ENCODE data around the gene HBZ. TPM values are rescaled to one million over a fixed set of nuclear protein-coding genes. Genes with fewer than 3 reads are reported as not detected.
"Not testable (repeated sequence)": the region's sequence is repeated elsewhere in the genome, so short reads cannot be mapped to it uniquely, and the experiment has no call there.

HBZ gene
- polyA plus RNA-seq, 10 donors: 0.99 to 15.3 (median 5.7) TPM

- DNase-seq: no peak
Measured at GRCh38 chr16:177981-178667, 25.7 kb downstream of the HBZ start.

- no peak for DNase-seq
Measured at GRCh38 chr16:178668-179015, 26.2 kb downstream of the HBZ start.

- no peak for DNase-seq
Measured at GRCh38 chr16:179211-180092, 27.0 kb downstream of the HBZ start.

- peak in 1 of 3 donors; percentile 58 for DNase-seq
Measured at GRCh38 chr16:180101-180675, 27.7 kb downstream of the HBZ start, which contains the start of gene HBQ1. TSS of gene HBQ1 (plus strand) at chr16:180459. CDS start at chr16:180487, 28 bp downstream.

- DNase-seq: peak; percentile 31 to 84 (median 72)
Measured at GRCh38 chr16:180681-181564, 28.5 kb downstream of the HBZ start.

- no peak for DNase-seq
Measured at GRCh38 chr16:181565-182021, 29.1 kb downstream of the HBZ start.

GRCh38 chr16:183005-183404 lies 30.6 kb downstream of the HBZ start:
- no peak for DNase-seq

GRCh38 chr16:185213-185612 lies 32.8 kb downstream of the HBZ start:
- DNase-seq: no peak

GRCh38 chr16:185691-186090 lies 33.2 kb downstream of the HBZ start:
- DNase-seq: no peak

GRCh38 chr16:187330-187729 lies 34.9 kb downstream of the HBZ start:
- DNase-seq: no peak

- DNase-seq: no peak
Measured at GRCh38 chr16:188674-189073, 36.2 kb downstream of the HBZ start.

GRCh38 chr16:189604-190186 lies 37.3 kb downstream of the HBZ start:
- no peak for DNase-seq

- no peak for DNase-seq
Measured at GRCh38 chr16:191831-192230, 39.4 kb downstream of the HBZ start.

GRCh38 chr16:192686-193085 lies 40.2 kb downstream of the HBZ start:
- no peak for DNase-seq

- DNase-seq: no peak
Measured at GRCh38 chr16:193441-193840, 41.0 kb downstream of the HBZ start.

GRCh38 chr16:194516-194915 lies 42.1 kb downstream of the HBZ start:
- no peak for DNase-seq

- no peak for DNase-seq
Measured at GRCh38 chr16:200388-200787, 47.9 kb downstream of the HBZ start.

- DNase-seq: no peak
Measured at GRCh38 chr16:203246-203645, 50.8 kb downstream of the HBZ start.

- not testable (repeated sequence) for DNase-seq
Measured at GRCh38 chr16:204046-204445, 51.6 kb downstream of the HBZ start.
